Memory B cell (primary cell): Measurements from ENCODE around the gene TFF3.

Source experiments
- ATAC-seq: fragments of 150-1000 bp; cut with Tn5 transposase; 2 replicates; pipeline ENCODE4 v1.10.0; 2021; ENCODE audit warnings: low read depth, mild to moderate bottlenecking, moderate library complexity
- DNase-seq, 2 donors: peaks; one replicate each; pipeline ENCODE4 v3.0.0; 2022; ENCODE audit warnings: low spot score in 2 of 2
- H3K27ac Mint-ChIP-seq: one replicate; pipeline ENCODE4 v1.8.0; 2022; ENCODE audit warnings: mild to moderate bottlenecking, moderate library complexity, mixed read lengths
- H3K27me3 Mint-ChIP-seq: one replicate; pipeline ENCODE4 v1.8.0; 2022; ENCODE audit warnings: mixed read lengths
- H3K36me3 Mint-ChIP-seq: one replicate; pipeline ENCODE4 v1.8.0; 2022; ENCODE audit warnings: mild to moderate bottlenecking, mixed read lengths
- H3K4me1 Mint-ChIP-seq: one replicate; pipeline ENCODE4 v1.8.0; 2022; ENCODE audit warnings: mixed read lengths
- H3K4me3 Mint-ChIP-seq: one replicate; pipeline ENCODE4 v1.8.0; 2022; ENCODE audit warnings: mild to moderate bottlenecking, moderate library complexity, mixed read lengths
- H3K9me3 Mint-ChIP-seq: one replicate; pipeline ENCODE4 v1.8.0; 2022; ENCODE audit warnings: mixed read lengths

TFF3 gene

DNA sequence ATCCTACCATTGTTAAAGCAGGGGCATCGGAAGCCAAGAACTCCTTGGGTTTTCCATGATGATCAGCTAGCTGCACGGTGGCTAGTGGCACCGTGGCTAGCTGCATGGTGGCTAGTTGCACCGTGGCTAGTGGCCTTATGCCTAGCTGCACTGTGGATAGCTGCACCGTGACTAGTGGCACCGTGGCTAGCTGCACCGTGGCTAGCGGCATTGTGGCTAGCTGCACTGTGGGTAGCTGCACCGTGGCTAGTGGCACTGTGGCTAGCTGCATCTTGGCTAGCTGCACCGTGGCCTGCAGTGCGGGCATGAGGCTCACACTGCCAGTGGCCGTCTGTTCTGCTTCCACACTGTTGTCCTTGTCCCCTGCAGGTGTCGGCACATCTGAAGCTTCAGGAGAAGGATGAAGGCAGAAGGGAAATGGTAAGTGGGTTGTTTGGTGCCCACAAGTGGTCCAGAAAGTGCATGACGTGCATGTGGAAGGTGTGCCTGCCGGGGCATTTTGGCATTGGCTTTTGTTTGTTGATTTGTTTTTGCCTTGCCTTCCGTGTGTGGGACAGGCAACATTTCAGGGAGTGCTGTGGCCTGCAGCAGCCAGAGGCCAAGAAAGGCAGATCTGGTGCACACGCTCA is 38.6 kb downstream of the TFF3 start:
- DNase-seq: no peak
- no peak overlapping the region for H3K4me3 Mint-ChIP-seq
- peaks cover 31% of the 10 kb centered on the region for H3K36me3 Mint-ChIP-seq
- no peaks in the 10 kb centered on the region for H3K27me3 Mint-ChIP-seq
- H3K9me3 Mint-ChIP-seq: no peaks in the 10 kb centered on the region
- no peak for ATAC-seq
- no peak overlapping the region for H3K27ac Mint-ChIP-seq
- no peaks in the 10 kb centered on the region for H3K4me1 Mint-ChIP-seq

DNA sequence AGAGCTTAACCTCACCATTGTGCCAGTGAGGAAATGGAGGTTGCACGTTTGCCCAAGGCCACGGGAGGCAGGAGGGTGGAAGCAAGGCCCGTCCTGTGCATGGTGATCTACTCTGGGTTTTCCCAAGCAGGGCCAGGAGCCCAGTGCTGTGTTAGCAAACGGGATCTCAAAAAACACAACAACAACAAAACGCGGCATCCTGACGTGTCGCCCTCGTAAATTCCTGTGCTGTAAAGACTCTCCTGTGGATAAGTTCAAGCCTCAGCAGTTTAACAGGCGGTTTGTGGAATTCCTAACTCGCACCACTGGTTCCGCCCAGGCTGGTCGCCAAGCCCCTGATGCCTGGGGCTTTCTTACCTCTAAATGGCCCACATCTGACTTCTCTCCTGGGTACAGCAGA is 39.1 kb downstream of the TFF3 start:
- ATAC-seq (no peak), DNase-seq (no peak)
- Mint-ChIP-seq H3K9me3 (no peaks in the 10 kb centered on the region), H3K36me3 (peaks cover 31% of the 10 kb centered on the region), H3K27me3 (no peaks in the 10 kb centered on the region), H3K27ac (no peak overlapping the region), H3K4me3 (no peak overlapping the region), H3K4me1 (no peaks in the 10 kb centered on the region)

DNA sequence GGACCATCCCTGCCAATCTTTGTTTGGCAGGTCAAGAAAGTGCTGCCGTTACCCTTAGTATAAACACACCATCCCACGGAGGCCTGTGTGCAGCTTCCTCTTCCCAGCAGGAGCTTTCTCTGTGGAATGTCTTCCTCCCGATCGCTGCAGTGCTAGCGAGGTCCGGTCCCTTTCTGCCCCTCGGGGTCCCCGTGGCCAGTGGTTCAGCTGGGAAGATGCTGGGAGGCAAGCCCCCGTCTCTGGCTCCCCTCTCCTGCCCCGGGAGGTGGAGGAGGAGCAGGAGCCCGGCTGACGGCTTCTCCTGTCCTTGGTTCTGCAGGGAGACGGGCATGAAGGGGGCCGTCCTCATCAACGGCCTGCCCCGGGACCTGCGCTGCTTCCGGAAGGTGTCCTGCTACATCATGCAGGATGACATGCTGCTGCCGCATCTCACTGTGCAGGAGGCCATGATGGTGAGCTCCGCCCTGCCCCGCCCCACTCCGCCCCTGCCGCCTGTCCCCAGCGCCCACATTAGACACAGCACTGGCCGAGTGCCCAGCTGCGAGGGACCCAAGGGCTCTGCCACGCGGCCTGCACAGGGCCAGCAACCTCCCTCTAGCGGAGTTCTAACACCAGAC is 42.1 kb downstream of the TFF3 start:
- no peaks in the 10 kb centered on the region for H3K27me3 Mint-ChIP-seq
- H3K4me3 Mint-ChIP-seq: no peak overlapping the region
- peaks cover 21% of the 10 kb centered on the region for H3K36me3 Mint-ChIP-seq
- H3K4me1 Mint-ChIP-seq: peaks cover 5% of the 10 kb centered on the region
- no peaks in the 10 kb centered on the region for H3K9me3 Mint-ChIP-seq
- DNase-seq: no peak
- no peak overlapping the region for H3K27ac Mint-ChIP-seq
- ATAC-seq: no peak

DNA sequence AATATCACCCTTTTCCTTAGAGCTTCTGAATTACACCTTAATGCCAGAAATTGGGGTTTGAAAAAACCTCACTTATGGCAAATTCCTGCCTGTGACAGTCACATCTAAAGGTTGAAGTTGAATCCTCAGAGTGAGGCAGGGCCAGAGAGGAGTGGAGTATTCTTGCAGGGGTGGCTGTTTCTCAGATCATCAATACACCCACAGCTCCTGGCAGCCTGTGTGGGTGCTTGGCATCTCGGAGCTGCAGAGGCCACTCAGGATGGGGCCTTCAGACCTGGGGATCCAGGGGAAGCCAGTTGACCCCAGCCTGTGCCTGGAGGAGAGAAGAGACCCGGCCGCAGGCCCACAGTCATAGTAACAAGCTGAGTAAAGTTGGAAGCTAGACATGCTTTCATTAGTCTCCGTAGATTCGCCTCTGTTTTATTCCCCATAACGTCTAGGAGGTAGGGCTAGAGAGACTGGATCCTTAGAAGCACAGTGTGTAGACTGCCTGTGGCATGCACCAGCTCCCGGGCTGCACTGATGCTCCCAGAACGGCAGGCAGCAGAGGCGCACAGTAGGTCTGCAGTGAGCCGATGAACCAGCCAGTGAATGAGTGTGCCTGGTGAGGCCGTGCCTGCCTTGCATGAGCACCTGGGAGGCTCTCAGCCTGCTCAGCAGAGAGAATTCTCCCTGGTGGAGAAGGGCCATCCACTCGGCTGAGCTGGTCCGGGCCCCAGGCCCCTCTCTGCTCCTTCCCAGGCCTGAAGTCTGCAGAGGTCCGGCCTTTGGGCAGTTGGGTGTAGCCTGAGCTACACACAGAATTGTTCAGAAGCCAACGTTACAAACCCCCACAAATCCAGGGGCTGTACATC is 42.9 kb downstream of the TFF3 start:
- Mint-ChIP-seq H3K9me3 (no peaks in the 10 kb centered on the region), H3K4me1 (peaks cover 12% of the 10 kb centered on the region), H3K4me3 (no peak overlapping the region), H3K36me3 (peaks cover 16% of the 10 kb centered on the region), H3K27ac (no peak overlapping the region), H3K27me3 (no peaks in the 10 kb centered on the region)
- no peak for DNase-seq
- no peak for ATAC-seq

DNA sequence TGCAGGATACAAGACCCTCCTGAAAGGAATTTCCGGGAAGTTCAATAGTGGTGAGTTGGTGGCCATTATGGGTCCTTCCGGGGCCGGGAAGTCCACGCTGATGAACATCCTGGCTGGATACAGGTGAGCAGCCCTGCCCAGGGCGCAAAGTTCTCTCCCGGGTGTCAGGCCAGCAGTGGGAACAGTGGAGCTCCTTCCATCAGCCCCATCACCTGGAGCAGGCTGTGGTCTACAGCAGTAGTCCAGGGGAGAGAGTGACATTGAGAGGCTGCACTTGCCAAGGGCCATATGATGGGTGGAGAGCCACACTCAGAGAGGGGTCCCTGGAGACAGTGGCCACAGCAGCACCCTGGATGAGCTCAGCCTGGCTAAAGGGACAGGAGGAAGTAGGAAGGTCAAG is 44.1 kb downstream of the TFF3 start:
- no peak overlapping the region for H3K27ac Mint-ChIP-seq
- H3K4me1 Mint-ChIP-seq: peaks cover 18% of the 10 kb centered on the region
- DNase-seq (no peak), ATAC-seq (no peak)
- H3K27me3 Mint-ChIP-seq: no peaks in the 10 kb centered on the region
- H3K9me3 Mint-ChIP-seq: no peaks in the 10 kb centered on the region
- peaks cover 12% of the 10 kb centered on the region for H3K36me3 Mint-ChIP-seq
- H3K4me3 Mint-ChIP-seq: no peak overlapping the region

DNA sequence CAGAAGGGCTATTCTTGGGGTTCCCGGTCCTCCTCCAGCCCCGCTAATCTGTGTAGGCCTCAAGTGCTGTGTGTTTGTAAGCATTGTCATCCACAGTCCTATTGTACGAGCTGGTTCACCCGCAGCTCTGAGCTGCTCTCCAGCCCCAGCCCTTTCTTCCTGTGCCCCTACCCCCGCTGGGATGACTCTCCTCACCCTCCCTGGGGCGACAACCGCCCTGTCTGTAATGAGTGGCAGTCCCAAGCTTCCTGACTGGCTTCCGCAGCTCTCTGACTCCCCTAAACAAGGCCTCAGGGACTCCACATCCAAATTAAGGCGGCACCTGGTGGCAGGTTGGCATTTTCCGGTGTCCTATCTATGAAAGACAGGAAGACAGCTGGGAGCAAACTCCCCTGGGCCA is 45.8 kb downstream of the TFF3 start:
- Mint-ChIP-seq H3K27ac (no peak overlapping the region), H3K27me3 (no peaks in the 10 kb centered on the region), H3K4me1 (peaks cover 19% of the 10 kb centered on the region), H3K36me3 (peaks cover 13% of the 10 kb centered on the region), H3K4me3 (no peak overlapping the region), H3K9me3 (no peaks in the 10 kb centered on the region)
- DNase-seq: no peak
- ATAC-seq: no peak

DNA sequence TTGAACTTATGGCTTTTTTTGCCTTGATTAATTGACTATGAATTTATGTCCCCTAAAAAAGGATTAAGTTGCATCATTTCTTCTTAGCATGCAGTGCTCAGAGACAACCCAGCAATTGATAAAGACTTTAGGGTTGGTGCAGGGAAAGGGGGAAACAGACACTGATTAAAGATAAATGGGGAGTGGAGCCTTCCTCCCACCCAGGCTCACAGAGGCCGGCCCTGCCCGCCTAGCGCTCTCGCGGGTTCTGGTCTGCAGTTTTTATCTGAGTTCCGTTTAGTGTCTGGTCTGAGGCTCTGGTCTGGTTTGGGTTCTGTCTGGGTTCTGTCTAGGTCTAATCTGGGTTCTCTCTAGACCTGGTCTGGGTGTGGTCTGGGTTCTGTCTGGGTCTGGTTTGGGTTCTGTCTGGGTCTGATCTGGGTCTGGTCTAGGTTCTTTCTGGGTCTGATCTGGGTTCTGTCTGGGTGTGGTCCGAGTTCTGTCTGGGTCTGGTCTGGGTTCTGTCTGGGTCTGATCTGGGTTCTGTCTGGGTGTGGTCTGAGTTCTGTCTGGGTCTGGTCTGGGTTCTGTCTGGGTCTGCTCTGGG is 48.1 kb downstream of the TFF3 start:
- no peak for DNase-seq
- H3K27ac Mint-ChIP-seq: peak overlapping the region; percentile 85
- H3K4me3 Mint-ChIP-seq: no peak overlapping the region
- ATAC-seq: no peak
- H3K27me3 Mint-ChIP-seq: no peaks in the 10 kb centered on the region
- no peaks in the 10 kb centered on the region for H3K9me3 Mint-ChIP-seq
- peaks cover 22% of the 10 kb centered on the region for H3K4me1 Mint-ChIP-seq
- H3K36me3 Mint-ChIP-seq: peaks cover 14% of the 10 kb centered on the region

DNA sequence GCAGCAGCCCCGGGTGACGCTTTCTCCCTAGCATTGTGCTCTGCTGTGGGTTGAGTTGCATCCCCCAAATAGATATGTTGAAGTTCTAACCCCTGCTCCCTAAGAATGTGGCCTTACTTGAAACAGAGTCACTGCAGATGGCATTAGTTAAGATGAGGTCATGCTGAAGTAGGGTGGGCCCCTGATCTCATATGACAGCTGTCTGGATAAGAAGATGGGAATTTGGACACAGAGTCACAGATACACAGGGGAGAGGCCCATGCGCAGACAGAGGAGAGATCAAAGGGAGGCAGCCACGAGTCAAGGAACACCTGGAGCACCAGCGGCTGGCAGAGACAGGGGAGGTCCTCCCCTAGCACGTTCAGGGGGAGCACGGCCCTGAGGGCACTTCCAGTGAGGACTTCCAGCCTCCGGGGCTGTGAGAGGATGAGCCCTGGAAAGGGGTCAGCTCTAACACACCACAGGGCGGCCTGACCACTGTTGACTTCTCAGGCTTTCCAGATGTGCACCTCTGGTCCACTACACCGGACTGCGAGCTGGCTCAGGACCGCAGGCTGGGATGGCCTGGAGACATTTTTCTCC is 49.9 kb downstream of the TFF3 start:
- H3K27ac Mint-ChIP-seq: no peak overlapping the region
- ATAC-seq (no peak), DNase-seq (no peak)
- H3K36me3 Mint-ChIP-seq: peaks cover 9% of the 10 kb centered on the region
- no peaks in the 10 kb centered on the region for H3K27me3 Mint-ChIP-seq
- no peak overlapping the region for H3K4me3 Mint-ChIP-seq
- no peaks in the 10 kb centered on the region for H3K9me3 Mint-ChIP-seq
- peaks cover 22% of the 10 kb centered on the region for H3K4me1 Mint-ChIP-seq

DNA sequence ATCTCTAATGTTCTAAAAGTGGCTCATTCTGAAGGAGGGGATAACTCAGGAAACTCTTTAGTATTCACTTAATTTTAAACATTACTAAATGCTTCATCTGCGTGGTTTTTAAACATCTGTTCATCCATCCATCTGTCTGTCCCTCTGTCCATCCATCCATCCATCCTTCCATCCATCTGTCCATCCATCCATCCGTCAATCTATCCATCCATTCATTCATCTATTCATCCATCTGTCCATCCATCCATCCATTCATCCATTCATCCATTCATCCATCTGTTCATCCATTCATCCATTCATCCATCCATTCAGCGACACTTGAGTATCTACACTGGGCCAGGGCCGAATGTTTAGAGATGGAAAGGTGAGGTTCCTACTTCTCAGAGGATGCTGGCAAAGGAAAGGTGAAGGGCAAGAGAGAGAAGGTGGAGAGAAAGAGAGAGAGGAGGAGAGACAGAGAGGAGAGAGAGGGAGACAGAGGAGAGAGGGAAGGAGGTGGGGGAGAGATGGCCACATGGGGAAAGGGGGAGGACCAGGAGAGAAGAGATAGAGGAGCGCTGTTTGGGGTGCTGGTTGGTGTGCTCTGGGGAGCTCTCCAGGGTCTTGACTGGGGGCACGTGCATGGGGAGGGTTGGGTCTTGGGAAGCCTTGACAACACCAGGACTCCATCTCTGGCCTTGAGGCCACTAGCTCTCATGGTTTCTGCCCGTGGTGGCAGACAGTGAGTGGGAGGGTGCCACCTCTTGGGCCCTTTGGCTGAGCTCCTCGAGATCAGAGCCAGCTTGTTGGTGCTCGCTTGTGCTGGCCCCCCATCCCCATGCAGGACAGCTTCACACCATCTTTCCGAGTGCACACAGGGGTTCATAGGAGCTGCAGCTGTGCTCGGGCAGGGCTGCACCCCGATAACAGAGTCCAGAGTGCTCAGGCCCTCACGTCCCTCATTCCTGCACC is 50.7 kb downstream of the TFF3 start:
- Mint-ChIP-seq H3K4me3 (no peak overlapping the region), H3K4me1 (peaks cover 21% of the 10 kb centered on the region), H3K9me3 (no peaks in the 10 kb centered on the region), H3K27me3 (no peaks in the 10 kb centered on the region), H3K36me3 (peaks cover 9% of the 10 kb centered on the region), H3K27ac (no peak overlapping the region)
- DNase-seq (no peak), ATAC-seq (no peak)

DNA sequence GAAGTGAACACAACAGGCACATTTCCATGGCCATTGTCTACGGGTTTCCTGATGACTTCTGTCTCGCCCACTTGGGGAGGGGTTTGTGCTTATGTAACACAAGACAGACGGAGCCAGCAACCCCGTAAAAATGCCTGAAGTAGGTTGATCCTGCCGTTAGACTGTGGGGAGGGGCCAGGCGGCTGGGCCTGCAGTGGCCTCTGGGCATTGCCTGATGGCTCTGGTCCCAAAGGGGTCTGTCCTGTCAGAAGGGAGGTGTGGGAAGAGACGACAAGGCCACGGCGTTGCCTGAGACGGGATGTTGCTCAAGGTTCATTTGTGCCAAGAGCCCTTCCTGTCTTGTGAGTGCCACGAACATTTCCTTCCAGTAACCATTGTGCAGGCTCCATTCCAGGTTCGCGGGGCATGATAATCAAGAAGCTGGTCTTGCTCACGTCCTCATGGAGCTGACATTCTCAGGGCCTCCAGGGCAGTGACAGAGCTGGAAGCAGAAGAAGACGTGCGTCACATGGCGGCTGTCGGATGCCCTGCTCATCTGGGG is 51.5 kb downstream of the TFF3 start:
- Mint-ChIP-seq H3K4me1 (peaks cover 20% of the 10 kb centered on the region), H3K9me3 (no peaks in the 10 kb centered on the region), H3K27ac (no peak overlapping the region), H3K27me3 (no peaks in the 10 kb centered on the region), H3K36me3 (peaks cover 9% of the 10 kb centered on the region), H3K4me3 (no peak overlapping the region)
- no peak for DNase-seq
- no peak for ATAC-seq

DNA sequence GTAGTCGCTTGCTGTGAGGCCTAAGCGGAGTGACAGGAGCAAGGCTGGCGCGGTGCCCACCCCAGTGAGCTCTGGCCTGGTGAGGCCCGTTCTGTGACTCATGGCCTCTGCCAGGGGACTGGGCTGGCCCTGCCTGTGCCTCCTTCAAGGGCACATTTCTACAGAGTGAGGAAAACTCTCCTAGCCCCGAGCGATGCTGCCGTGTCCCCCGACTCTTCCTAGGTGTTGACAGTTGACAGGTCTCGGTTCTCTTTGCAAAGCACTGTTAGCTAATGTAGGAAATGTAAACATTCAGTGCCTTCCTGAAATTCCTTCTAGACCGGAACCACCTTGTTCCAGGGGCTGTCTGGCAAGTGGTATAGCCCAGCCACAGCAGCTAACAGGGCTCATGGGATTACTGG is 52.4 kb downstream of the TFF3 start:
- Mint-ChIP-seq H3K4me1 (peaks cover 25% of the 10 kb centered on the region), H3K27ac (no peak overlapping the region), H3K27me3 (no peaks in the 10 kb centered on the region), H3K9me3 (no peaks in the 10 kb centered on the region), H3K4me3 (no peak overlapping the region), H3K36me3 (peaks cover 15% of the 10 kb centered on the region)
- DNase-seq (no peak), ATAC-seq (no peak)

DNA sequence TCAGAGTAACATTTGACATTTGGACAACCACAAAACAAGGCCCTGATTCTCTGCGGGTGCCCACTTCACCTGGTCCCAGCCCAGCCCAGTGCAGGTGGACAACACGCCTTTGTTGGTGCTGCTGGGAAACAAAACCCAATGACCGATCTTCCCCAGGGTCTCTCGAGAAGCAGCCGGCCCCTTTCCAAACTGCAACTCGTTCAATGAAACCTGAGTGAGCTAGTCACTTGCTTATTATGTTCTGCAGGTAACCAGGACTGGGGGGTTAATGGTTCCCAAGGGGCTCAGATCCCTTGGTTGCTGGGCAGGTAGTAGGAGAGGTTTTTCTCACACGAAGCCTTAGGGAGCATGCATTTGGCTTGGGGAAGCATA is 53.4 kb downstream of the TFF3 start:
- no peak overlapping the region for H3K4me3 Mint-ChIP-seq
- ATAC-seq (no peak), DNase-seq (no peak)
- no peaks in the 10 kb centered on the region for H3K9me3 Mint-ChIP-seq
- H3K27me3 Mint-ChIP-seq: no peaks in the 10 kb centered on the region
- H3K4me1 Mint-ChIP-seq: peaks cover 20% of the 10 kb centered on the region
- no peak overlapping the region for H3K27ac Mint-ChIP-seq
- H3K36me3 Mint-ChIP-seq: peaks cover 16% of the 10 kb centered on the region
